NT2/D1 (cell line): ENCODE data around the gene GPR151.

Source experiments
- SUZ12 ChIP-seq: IDR thresholded peaks from 2 replicates; pipeline ENCODE4 v1.6.1; 2011; ENCODE audit not compliant: insufficient read length, insufficient read depth; ENCODE audit errors: extremely low read depth
- YY1 ChIP-seq: IDR thresholded peaks from 2 replicates; pipeline ENCODE4 v1.6.1; 2011; ENCODE audit not compliant: insufficient read length, insufficient read depth
- ZNF274 ChIP-seq: IDR thresholded peaks from 2 replicates; pipeline ENCODE4 v1.6.1; 2011; ENCODE audit warnings: mild to moderate bottlenecking, low read depth, low read length

GRCh38 chr5:146562461-146562860 lies 46.5 kb upstream of the GPR151 start:
- TF ChIP-seq ZNF274: no peak
- no peak for TF ChIP-seq YY1
- no peak for TF ChIP-seq SUZ12
